Stimulated activated CD8-positive, alpha-beta memory T cell treated with anti-CD3 and anti-CD28 coated beads, Interleukin-7, amount 100 ng/mL, for 4 hours (primary cell): ENCODE results near the gene AP2A2.

Experiments used
- DNase-seq, 2 donors: peaks; one replicate each; pipeline ENCODE4 v3.0.0-alpha.2; 2020; ENCODE audit warnings: low read depth in 2 of 2

Gene AP2A2

DNA sequence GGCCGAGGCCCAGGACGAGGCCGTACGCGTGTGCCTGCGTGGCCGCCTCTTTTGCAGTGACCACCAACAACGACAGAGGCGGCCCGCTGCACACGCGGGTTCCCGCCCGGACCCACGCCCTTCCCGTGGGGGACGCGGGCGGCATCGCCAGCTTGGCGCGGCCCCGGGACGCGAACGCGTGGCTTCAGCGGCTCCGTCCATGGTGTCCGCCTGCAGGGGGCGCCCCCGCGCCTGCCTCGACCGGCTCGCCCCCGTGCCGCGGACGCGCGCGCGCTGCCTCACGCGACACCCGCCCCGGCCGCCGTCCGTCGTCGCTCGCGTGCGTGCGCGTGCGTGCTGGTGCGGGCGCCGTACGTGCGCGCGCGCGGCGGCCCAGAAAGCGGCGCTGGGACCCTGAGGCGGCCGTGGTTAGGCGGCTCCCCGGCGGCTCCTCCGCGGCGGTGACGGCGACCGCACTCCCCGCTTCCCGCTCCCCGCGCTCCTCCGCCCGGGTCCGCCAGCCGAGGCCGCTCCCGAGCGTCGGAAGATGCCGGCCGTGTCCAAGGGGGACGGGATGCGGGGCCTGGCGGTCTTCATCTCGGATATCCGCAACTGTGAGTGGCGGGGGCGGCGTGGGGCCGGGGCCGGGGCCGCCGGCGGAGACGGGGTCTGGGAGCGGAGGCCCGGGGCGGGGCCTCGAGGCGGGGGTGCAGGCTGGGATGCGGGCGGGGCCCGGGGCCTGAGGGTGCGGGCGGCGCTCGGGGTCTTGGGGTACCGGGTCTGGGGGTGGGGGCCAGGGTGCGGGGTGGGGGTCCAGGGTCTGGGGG, at the start of gene AP2A2:
Gene AP2A2, plus strand, starts transcription at position 375 of the 806 bp plus-strand sequence. Its CDS starts 152 bp downstream, at position 527.
- peak; percentile 73 to 91 for DNase-seq

GRCh38 chr11:876545-876944, 49.1 kb upstream of the AP2A2 start:
- no peak for DNase-seq

GRCh38 chr11:877565-877964, 48.1 kb upstream of the AP2A2 start:
- DNase-seq = no peak

DNA sequence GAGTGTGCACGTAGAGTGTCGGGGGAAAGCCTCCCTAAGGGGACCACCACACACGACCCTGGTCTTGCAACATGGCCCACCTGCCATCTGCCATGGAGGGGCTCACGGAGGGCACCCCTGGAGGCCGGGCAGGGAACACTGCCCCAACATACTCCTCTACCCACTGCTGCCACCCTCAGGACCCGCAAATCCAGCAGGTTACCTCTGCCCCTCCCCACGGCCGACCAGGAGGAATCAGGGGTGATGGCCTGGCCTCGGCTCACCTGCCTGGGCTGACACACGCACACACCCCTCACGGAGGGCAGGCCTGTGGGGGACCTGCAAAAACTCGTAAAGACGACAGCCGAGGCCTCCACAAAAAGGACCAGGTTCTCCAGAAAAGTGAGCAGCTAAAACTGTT, 45.2 kb upstream of the AP2A2 start:
- DNase-seq = no peak

DNA sequence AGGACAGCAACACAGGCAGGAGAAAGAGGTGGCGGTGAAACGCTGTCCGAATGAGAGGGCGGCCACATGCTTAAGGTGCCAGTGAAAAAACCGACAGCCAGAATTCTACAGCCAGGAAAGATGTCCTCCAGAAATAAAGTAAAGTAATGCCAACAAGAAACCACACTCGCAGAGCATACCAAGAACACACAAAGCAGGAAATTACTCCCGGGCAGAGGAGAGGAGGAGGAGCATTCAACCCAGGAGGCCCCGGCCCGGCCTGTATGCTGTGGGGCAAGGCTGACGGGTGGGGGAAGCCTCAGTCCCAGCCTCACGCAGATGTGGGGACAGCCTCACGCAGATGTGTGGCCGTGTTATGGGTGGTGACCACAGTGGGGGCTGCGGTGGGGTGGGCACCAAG, 43.1 kb upstream of the AP2A2 start:
- DNase-seq = no peak

GRCh38 chr11:883527-883926, 42.1 kb upstream of the AP2A2 start:
- DNase-seq = no peak

DNA sequence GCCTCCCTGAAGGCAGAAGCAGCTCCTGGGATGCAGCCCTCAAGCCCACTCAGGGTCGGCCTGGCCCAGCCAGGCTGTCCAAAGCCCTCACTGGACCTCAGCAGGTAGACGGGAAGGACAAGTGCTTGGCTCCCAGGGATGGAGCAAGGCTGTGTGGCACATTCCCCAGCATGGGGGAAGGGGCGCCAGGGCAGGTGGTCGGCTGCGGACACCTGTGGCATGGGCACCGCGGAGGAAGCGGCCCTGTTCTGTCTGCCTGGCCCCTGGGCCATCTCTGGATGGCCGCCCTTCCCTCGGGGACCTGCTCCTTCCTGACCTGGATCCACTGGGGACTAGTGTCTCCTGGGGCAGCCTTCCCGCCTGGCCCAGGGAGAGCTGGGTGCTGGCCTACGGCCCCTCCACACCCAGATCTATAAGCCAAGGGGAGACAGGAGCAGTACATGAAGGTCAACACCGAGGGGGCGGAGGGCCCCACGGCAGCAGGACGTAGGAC, 41.0 kb upstream of the AP2A2 start:
- DNase-seq = no peak

DNA sequence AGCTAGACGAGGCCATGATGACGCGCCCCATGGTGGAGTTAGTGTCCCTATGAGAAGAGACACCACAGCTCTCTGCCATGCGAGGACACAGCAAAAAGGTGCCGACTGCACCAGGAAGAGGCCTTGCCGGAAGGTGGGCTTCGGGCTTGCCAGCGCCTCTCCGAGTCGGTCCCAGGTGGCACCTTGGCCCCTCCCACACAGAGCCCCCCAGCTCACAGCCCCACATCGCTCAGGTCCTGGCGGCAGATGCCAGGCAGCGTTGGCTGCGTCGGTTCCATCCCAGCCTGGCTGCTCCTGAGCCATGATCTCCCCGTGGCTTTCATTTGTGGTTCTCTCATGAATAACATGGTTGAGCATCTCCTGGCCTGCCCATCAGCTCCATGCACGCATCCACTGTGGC, 39.1 kb upstream of the AP2A2 start:
- no peak for DNase-seq

GRCh38 chr11:887589-887988, 38.1 kb upstream of the AP2A2 start:
- no peak for DNase-seq

- DNase-seq = no peak
Observed at GRCh38 chr11:888310-889212, 37.1 kb upstream of the AP2A2 start.

- DNase-seq = no peak
Observed at GRCh38 chr11:889257-889656, 36.4 kb upstream of the AP2A2 start.

DNA sequence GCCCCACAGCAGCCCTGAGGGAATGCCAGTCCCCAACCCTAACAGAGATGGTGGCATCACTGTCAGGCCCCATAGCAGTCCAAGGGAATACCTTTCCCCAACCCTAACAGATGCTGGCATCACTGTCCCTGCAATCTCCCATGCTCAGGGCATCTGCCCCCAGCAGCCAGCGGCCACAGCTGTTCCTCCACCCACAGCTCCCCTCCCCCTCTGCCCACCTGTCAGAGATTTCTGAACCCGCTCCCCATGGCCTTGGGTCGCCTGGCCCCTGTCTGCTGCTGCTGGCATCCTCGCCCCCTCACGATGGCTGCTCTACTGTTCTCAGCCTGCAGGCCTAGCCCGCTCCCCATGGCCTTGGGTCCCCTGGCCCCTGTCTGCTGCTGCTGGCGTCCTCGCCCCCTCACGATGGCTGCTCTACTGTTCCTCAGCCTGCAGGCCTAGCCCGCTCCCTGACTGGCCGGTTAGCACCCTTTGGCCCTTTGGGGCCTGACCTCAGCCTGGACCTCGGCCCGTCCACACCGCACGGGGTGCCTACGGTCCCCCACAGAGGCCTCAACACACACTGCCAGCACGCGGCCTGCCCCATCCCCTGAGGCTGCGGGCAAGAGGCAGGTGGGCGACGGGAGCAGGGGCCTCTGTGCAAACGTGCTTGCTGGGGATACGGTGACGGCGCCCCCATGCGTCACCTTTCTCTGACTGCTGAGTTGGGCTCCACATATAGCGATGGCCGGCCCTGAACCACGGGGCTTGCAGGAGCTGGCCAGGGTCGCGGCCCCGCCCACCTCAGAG, 35.8 kb upstream of the AP2A2 start:
- DNase-seq = no peak

DNA sequence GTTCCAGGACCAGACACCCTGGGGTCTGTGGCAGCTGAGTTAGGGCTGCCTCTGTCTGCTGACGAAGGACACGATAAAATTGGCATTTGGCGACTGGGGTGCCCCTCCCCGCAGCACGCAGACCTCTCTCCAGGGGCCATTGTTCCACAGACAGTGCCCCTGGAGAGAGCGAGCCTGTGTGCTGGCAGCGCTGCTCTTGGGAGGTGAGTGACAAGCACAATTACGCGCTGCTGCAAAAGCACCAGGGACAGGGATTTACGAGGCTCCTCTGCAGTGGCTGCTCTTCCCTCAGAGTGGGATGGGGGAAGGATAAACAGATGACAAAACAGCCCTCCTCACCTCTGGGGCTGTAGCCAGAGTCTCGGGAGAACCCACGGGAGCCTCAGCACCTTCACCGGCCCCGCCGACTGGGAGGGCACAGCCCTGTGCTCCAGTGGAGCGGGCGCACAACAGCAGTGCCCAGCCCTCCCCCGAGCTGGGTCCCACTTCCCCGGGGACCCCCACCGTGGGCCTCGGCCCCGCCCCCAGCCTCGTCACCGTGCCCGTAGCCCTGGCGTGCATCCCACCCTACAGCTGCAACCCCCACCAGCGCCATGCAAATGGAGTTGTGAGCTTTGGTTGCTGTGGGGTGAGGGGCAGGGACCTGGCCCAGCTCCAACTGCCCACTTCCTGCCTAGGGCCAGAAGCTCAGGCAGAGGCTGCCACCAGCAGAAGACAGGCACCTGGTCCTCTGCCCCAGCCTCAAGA, 34.7 kb upstream of the AP2A2 start:
- no peak for DNase-seq

- no peak for DNase-seq
Observed at GRCh38 chr11:893008-893654, 32.5 kb upstream of the AP2A2 start.

DNA sequence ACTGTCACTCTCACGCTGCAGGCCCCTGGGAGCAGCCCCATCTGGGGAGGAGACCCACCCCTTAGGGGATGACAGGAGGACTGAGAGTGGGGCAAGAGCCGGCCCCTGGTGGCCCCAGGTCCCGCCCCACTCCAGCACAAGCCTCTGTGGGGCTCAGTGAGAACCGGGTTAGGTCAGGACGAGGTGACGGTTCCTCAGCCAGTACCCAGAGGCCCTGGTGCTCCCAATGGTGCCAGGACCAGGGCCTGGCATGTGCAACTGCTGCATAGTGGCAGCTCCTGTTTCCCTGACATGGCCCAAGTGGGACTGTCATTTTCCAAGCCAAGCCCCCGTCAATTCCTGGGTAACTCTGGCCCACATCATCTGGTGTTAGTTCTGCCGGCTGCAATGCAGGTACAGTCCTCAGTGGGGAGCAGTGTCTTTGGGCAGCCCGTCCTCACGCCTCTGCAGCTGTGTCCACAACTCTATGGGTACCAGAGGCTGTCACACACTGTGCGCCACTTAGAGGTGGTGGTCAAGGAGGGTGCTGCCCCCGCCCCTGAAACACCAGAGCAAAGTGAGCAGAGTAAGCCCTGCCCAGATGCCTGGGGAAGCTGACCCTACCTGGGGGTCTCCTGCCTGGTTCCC, 31.0 kb upstream of the AP2A2 start:
- DNase-seq = no peak

DNA sequence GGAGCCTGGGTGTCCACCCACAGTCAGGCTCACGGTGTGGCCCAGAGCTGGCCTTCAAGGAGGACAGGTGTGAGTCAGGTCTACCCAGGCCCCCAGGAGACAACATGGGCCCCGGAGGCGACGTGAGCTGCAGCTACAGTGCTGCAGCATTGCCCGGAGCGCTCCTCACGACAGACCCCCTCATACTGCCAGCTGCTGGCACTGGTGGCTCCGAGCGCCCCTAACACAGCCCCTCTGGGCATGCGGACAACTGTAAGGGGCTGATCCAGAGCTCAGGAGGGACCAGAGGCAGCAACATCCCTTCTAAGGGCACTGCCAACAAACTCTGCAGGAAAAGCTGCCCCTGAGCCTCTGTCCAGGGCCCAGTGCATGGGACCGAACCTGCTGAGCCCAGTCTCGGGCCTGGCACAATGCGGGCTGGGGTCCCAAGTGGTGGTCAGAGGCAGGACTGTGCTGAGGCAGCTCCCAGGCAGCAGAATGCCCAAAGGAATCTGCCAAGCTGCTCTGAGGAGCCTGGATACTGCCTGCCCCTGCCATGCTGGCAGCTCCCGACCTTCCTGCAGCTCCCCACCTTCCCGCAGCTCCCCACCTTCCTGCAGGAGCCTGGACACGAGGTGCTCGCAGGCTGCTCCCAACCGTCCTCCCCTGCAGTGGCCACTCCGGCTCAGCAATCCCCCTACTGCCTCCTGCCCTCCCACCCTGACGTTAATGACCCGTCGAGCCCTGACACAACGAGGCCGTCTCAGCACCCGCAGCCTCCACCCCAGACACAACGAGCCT, 30.1 kb upstream of the AP2A2 start:
- no peak for DNase-seq

DNA sequence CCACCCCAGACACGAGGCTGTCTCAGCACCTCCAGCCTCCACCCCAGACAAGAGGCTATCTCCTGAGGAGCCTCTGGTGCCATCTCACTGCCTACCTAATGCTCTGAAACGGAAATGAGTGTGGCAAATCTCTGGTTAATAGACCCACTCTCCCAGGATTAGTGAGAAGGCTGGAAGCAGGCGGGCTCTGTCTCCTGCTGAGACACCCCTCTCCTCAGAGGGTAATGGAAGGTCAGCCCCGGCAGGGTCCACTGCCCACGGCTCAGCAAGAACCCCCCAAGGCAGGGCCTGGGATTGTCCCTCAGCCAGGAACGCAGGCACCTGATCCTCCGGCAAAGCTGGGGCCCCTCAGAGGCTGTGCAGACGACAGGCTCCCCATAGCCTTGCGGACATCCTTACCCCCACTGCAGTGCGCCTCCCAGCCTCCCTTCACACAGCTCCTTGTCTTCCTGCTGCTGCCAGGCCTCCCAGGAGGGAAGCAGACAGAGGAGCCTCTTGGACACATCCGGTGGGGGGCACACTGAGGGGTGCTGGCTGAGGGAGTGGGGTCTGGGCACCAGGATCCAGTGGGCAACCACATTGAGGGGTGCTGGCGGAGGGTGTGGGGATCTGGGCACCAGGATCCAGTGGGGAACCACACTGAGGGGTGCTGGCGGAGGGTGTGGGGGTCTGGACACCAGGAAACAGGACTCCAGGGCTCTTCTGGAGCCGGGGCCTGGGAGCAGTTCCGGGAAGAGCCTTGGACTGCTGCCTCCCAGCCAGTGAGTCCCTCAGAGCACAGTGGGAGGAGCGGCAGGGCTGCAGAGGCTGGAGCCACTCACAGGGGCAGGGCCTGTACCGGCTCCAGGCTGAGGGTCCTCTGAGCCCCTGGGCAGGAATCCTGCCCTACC, 28.2 kb upstream of the AP2A2 start:
- no peak for DNase-seq

GRCh38 chr11:898143-898511, 27.5 kb upstream of the AP2A2 start:
- no peak for DNase-seq
